HG03135 (cell line): ENCODE measurements around the gene MTUS2.
A peak's percentile ranks its signal among the peaks of the same experiment; 100 is the strongest.

ENCODE experiments used
- ATAC-seq: cut with Tn5 transposase; IDR thresholded peaks from one replicate; pipeline ENCODE4 v1.9.1; 2021; ENCODE audit warnings: mild to moderate bottlenecking, moderate library complexity; ENCODE audit not compliant: unreplicated experiment

MTUS2 gene

GRCh38 chr13:29103065-29103800 lies 283.1 kb downstream of the MTUS2 start:
- no peak for ATAC-seq

- no peak for ATAC-seq
Measured at GRCh38 chr13:29104461-29104860, 284.3 kb downstream of the MTUS2 start.

GRCh38 chr13:29105779-29106178 lies 285.6 kb downstream of the MTUS2 start:
- no peak for ATAC-seq

- ATAC-seq, result no peak
Measured at GRCh38 chr13:29106651-29107050, 286.5 kb downstream of the MTUS2 start.

GRCh38 chr13:29108068-29108786 lies 288.1 kb downstream of the MTUS2 start:
- no peak for ATAC-seq

DNA sequence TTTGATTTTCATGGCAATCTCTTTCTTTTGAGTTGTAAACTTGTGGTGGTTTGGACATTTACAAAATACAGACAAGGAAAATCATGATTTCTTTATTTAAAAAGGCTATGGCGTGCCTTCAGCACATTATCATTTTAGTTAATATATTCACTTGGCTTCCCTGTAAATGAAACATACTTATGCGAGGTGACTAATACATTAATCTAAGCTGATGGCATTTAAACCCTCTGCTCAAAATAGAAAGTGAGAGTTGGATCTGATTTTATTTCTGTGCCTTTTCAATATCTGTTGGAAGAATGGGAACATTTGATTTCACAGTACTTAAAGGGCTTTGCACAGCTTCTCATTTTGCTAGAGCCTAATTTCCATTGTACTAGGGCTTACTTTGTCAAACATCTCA lies 289.8 kb downstream of the MTUS2 start:
- no peak for ATAC-seq

GRCh38 chr13:29111446-29111845 lies 291.3 kb downstream of the MTUS2 start:
- no peak for ATAC-seq

- no peak for ATAC-seq
Measured at GRCh38 chr13:29115842-29116241, 295.7 kb downstream of the MTUS2 start.

- no peak for ATAC-seq
Measured at GRCh38 chr13:29117663-29118062, 297.5 kb downstream of the MTUS2 start.

GRCh38 chr13:29118471-29118870 lies 298.3 kb downstream of the MTUS2 start:
- ATAC-seq, result no peak

GRCh38 chr13:29125191-29125933 lies 305.2 kb downstream of the MTUS2 start:
- peak; percentile 61 for ATAC-seq

DNA sequence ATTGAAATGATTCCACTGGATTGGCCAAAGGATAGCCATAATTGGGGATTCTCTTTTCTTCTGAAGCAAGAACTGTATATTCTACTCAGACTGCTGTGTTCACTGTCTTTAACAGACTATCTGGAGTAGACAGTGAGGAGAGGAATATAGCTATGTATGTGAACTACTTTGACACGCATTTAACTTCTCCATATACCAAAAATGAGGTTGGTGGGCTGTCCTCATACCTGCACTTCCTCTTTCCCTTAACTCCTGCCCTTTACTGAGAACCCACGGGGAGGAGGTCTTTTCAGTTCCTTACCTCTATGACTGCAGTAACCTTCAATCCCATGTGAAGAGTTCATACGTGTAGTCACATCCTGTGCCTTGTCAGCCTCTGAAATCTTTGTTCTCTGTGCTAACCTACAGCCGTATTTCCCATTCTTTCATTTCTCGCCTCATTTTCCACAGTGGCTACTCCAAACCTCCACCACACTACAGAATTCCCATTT lies 305.8 kb downstream of the MTUS2 start:
- peak; percentile 77 for ATAC-seq

DNA sequence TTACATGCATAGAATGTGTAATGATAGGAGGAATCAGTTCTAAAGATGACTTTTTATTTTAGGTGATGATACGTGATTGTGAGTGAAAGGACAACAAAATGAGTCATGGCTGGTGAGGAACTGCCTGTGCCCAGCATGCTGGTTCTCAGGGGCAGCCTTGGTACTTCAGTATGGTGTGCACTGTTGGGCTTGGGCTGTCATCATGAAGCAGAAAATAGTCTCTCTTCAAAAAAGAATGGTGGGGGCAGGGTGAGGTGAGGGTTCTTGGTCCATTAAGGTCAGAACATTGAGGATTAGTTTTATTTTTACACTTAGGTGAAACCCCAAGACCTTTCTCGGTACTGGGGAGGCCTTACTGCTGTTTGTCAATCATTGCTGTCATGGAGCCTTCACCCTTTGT lies 309.5 kb downstream of the MTUS2 start:
- no peak for ATAC-seq

- ATAC-seq, result no peak
Measured at GRCh38 chr13:29131159-29131558, 311.0 kb downstream of the MTUS2 start.

DNA sequence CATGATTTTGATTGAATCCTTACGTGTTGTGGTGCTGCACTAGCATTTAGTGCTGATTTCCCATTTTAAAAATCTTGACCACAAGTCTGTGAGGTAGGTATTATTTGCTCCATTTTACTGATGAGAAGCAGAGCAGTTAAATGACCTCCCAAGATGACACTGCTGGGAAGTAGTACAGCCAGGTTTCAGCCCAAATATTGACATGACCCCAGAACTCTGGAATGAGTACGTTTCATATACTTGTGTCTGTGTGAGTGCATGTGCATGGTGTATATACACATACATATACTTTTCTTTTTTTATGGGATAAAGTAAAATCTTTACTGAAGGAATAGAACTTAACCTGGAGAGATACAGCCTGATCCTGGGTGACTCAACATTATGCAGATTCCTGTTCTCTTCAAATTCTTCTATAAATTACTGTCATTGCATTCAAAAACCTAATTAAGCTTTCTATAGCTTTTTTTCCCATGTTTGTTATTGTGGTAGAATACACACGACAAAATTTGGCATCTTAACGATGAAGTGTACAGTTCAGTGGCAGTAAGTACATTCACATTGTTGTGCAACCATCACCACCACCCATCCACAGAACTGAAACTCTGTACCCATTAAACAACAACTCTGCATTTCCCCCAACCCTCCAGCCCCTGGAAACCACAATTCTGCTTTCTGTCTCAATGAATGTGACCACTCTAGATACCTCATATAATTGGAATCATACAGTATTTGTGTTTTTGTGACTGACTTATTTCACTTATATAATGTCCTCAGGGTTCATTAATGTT lies 311.9 kb downstream of the MTUS2 start:
- ATAC-seq, result no peak

DNA sequence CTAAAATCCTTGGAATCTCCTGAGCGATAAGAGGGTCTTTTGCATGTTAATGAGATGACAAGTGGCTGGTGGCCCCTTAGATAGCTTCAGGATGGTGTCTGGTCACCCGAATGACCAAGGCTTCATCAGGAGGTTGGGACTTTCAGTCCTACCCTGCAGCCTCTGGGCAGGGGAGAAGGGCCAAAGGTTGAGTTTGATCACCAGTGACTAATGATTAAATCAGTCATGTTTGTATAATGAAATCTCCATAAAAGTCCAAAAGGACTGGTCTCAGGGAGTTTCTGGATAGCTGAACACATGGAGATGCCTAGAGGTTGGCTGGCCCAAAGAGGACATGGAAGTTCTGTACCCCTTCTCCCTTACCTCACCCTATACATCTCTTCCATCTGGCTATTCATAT lies 316.2 kb downstream of the MTUS2 start:
- ATAC-seq, result no peak

DNA sequence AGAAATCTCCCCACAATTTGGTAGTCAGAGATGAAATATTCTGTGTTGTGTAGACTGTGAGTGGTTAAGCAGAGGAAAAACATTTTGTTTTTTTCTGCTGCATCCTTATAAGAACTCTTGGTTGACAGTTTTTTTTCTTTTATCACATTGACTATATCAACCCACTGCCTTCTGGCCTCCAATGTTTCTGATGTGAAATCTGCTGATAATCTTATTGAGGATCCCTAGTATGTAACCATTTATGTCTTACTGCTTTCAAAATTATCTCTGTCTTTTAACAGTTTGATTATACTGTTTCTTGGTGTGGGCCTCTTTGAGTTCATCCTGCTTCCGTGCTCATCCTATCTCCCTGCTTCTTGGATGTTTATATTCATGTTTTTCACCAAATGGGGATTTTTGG lies 316.9 kb downstream of the MTUS2 start:
- ATAC-seq, result no peak

GRCh38 chr13:29137995-29138394 lies 317.9 kb downstream of the MTUS2 start:
- no peak for ATAC-seq

DNA sequence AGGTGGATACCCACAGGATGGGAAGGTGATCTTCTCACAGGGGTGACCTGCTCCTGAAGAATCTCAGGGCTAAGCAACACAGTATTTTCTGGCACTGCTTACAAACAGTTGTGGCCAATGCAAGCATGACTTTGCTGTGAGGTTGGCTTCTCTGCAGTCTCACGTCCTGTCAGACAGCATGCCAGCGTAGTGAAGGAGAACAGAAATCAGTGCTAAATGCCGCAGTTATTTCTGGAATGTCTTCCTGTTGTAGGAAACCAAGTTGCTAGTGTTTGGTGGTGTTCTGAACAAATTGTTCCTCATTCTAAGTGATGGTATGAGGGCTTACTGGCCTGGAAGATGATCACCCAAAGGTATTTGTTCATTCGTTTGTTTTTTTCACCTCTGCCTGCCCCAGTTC lies 320.1 kb downstream of the MTUS2 start:
- ATAC-seq, result no peak

DNA sequence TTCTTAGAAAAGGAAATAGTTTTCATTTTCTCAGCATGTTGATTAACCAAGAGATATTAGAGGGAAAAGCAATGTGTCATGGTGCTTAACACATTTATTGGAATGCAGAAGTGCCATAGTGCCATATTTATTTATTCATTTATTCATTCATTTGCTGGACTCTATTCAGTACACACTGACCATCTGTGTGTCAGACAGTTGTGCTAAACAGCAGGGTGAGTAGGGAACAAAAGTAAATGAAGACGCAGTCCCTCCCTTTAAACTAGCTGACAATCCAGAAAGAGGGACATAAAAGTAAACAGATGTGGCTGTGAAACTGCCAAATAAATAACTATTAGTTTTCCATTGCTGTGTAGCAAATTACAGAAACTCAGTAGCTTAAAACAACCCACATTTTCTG lies 323.7 kb downstream of the MTUS2 start:
- ATAC-seq, result no peak

DNA sequence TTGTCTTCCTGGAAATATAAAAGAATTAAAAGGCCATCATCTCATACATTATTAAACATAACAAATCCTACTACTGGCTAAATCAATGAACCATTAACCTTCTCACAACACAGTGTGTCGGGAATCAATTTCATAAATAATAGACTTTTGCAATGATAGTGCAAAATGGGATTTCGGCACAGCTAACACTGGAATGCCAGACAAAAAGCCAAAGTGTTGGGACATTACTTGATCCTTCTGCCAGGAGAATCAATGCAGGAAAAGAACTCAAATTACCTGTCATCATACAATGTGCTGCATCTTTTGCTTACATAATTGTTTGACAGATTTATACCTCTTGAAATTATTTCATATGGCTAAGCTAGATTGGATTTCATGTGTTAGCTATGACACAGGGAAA lies 334.3 kb downstream of the MTUS2 start:
- no peak for ATAC-seq
